Measurements from ENCODE around the gene IGFBP7. TPM values are rescaled to one million over a fixed set of nuclear protein-coding genes. Genes with fewer than 3 reads are reported as not detected.

IGFBP7 gene
- total and polyA plus RNA-seq, 10 of the 15 experiments (the other 5 are each of a cell fraction or from before 2014, with no cell fraction given) = 0.69 to 1.9 (median 1.4) TPM; not detected in 5

- no peaks in the 10 kb centered on the region for H3K4me1 ChIP-seq (ENCODE audit: control insufficient read depth, insufficient read depth, low read length)
- DNase-seq (ENCODE audit: low read depth, low spot score) (no peak), ATAC-seq (no peak), FAIRE-seq (no peak)
- POLR2A ChIA-PET = no interaction called here
- H2AFZ ChIP-seq (ENCODE audit: control insufficient read depth, low read depth, low read length) = no peak overlapping the region
- H3K36me3 ChIP-seq (ENCODE audit: control insufficient read depth in 2 of 2, insufficient read depth in 2 of 2, low read length in 1 of 2) = no peaks in the 10 kb centered on the region
- in situ Hi-C loops (cut with MboI) (no loop called here), intact Hi-C loops (cut with micrococcal nuclease; ENCODE audit: unreplicated experiment) (no loop called here)
- no peaks in the 10 kb centered on the region for H4K20me1 ChIP-seq (ENCODE audit: control insufficient read depth, insufficient read depth)
- SMC1A ChIA-PET (ENCODE audit: uncharacterized antibody, unreplicated experiment) = no interaction called here
- no peaks in the 10 kb centered on the region for H3K9me3 ChIP-seq (replicated peaks; ENCODE audit: control insufficient read depth, insufficient read depth, low read length)
- H3K27me3 ChIP-seq (replicated peaks in 1 of 2; ENCODE audit: control insufficient read depth in 2 of 2, insufficient read depth in 2 of 2, low read length in 1 of 2) = no peaks in the 10 kb centered on the region
- RAD21 ChIA-PET (ENCODE audit: unreplicated experiment) = interaction anchor here (0.6 kb wide), 1 partner anchor 83 kb away, joined by 4 read pairs; no protein-coding TSS in a partner anchor
- TF ChIP-seq EP300 (IDR thresholded peaks at IDR 0.05; ENCODE audit: borderline replicate concordance in 1 of 2, control insufficient read depth in 1 of 2, low read depth in 2 of 2, low read length in 2 of 2) (no peak), LARP7 (IDR thresholded peaks at IDR 0.05) (no peak)
- no peaks in the 10 kb centered on the region for H3K79me2 ChIP-seq (ENCODE audit: control insufficient read depth, insufficient read depth, low read length)
- no peak overlapping the region for H3K4me2 ChIP-seq (ENCODE audit: control insufficient read depth, insufficient read depth)
- no TSS peak for BruUV-seq (replicated peaks)
- H3K4me3 ChIP-seq = no peak overlapping the region
- H3K9ac ChIP-seq (ENCODE audit: control insufficient read depth, insufficient read depth, low read length) = no peak overlapping the region
- CTCF ChIA-PET = no interaction called here
- H3K27ac ChIP-seq (ENCODE audit: control insufficient read depth, insufficient read depth) = no peak overlapping the region
- WGBS (ENCODE audit: insufficient coverage, insufficient replicate concordance, low lambda C conversion rate, missing lambda C conversion rate) = 37% methylated on average over 9 of the region's 10 CpGs
Measured at GRCh38 chr4:57078685-57079521, 31.3 kb downstream of the IGFBP7 start.

DNA sequence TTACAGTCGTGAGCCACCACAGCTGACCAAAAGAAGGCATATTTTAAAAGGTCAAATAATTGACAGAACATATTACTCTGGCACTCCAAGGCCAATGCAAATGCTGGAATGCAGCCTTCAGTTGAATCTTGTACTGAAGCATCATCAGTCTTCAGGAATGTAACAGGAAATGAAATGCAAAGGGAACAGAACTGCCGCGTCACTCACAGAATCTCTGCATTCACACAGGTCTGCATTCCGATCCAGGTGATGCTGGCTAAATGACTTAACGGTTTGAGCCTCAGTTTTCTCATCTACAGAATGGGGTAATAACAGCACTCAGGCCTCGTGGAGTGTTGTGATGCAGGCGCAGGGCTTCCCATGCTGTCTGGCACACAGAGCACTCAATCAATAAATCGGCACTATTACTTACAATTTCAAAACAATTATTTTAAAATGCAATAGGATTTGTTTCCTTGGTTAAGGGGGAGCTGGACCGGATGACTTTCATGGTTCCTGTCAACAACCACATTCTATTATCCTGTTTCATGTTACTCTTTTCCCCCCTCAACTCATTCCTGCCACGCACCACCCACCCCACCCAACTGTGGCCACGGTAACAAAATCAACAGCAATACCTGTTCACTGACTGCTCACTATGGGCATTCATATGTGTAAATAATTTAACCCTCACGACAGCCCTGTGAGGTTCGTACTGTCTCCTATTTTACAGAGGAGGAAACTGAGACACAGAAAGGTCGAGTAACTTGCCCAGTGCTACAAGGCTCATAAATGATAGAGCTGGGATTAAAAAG, 32.4 kb downstream of the IGFBP7 start:
- no peak overlapping the region for H2AFZ ChIP-seq (ENCODE audit: control insufficient read depth, low read depth, low read length)
- no peak for FAIRE-seq
- SMC1A ChIA-PET (ENCODE audit: uncharacterized antibody, unreplicated experiment) = no interaction called here
- H3K4me1 ChIP-seq (ENCODE audit: control insufficient read depth, insufficient read depth, low read length) = no peaks in the 10 kb centered on the region
- no peaks in the 10 kb centered on the region for H3K9me3 ChIP-seq (replicated peaks; ENCODE audit: control insufficient read depth, insufficient read depth, low read length)
- RAD21 ChIA-PET (ENCODE audit: unreplicated experiment) = no interaction called here
- no peaks in the 10 kb centered on the region for H3K79me2 ChIP-seq (ENCODE audit: control insufficient read depth, insufficient read depth, low read length)
- in situ Hi-C loops (cut with MboI) = no loop called here
- BruUV-seq (replicated peaks) = no TSS peak
- TF ChIP-seq POLR2AphosphoS2 (IDR thresholded peaks at IDR 0.05; ENCODE audit: low read depth, low read length) (no peak), HDGF (IDR thresholded peaks at IDR 0.05) (no peak), ZNF592 (IDR thresholded peaks at IDR 0.05) (no peak), USF1 (IDR thresholded peaks at IDR 0.05; ENCODE audit: borderline replicate concordance, extremely low read length, insufficient read depth, low read depth, low read length) (no peak), MYC (IDR thresholded peaks at IDR 0.05; ENCODE audit: insufficient read depth, insufficient read length, insufficient replicate concordance, low read length, severe bottlenecking) (no peak), FOS (IDR thresholded peaks at IDR 0.05; ENCODE audit: borderline replicate concordance, extremely low read depth, insufficient read length) (no peak), POLR2A (IDR thresholded peaks at IDR 0.05; ENCODE audit: low read depth, low read length) (no peak)
- H3K9ac ChIP-seq (ENCODE audit: control insufficient read depth, insufficient read depth, low read length) = no peak overlapping the region
- CTCF ChIA-PET = no interaction called here
- no peak for ATAC-seq
- POLR2A ChIA-PET = no interaction called here
- H3K27ac ChIP-seq (ENCODE audit: control insufficient read depth, insufficient read depth) = no peak overlapping the region
- no peaks in the 10 kb centered on the region for H3K36me3 ChIP-seq (ENCODE audit: control insufficient read depth in 2 of 2, insufficient read depth in 2 of 2, low read length in 1 of 2)
- H3K27me3 ChIP-seq (replicated peaks in 1 of 2; ENCODE audit: control insufficient read depth in 2 of 2, insufficient read depth in 2 of 2, low read length in 1 of 2) = no peaks in the 10 kb centered on the region
- DNase-seq (ENCODE audit: low read depth, low spot score) = no peak
- intact Hi-C loops (cut with micrococcal nuclease; ENCODE audit: unreplicated experiment) = no loop called here
- WGBS (ENCODE audit: insufficient coverage, insufficient replicate concordance, low lambda C conversion rate, missing lambda C conversion rate) = 44% methylated on average over 14 of the region's 14 CpGs
- no peak overlapping the region for H3K4me2 ChIP-seq (ENCODE audit: control insufficient read depth, insufficient read depth)
- H3K4me3 ChIP-seq = no peak overlapping the region
- H4K20me1 ChIP-seq (ENCODE audit: control insufficient read depth, insufficient read depth) = no peaks in the 10 kb centered on the region

All from GM12878 (cell line).